Endothelial cell of umbilical vein (primary cell): ENCODE measurements around the gene NELL2. TPM values are rescaled to one million over a fixed set of nuclear protein-coding genes. Genes with fewer than 3 reads are reported as not detected.

Source experiments
- BruUV-seq: library from RNA; stranded (reverse); fragments of 400-500 nt; replicated peaks from 2 replicates; lab custom pipeline; 2021; lab: Mats Ljungman, UMichigan
- CTCF ChIA-PET: fragments of 300-600, 350-600 bp; sonication (Branson Sonifier 250); formaldehyde crosslinking; loops from one replicate; lab custom pipeline; 2021; ENCODE audit warnings: antibody characterized with exemption, inconsistent platforms; lab: Charles Lee
- POLR2A ChIA-PET: fragments of 300-600, 350-600 bp; sonication (Branson Sonifier 250); formaldehyde crosslinking; loops from one replicate; lab custom pipeline; 2021; ENCODE audit warnings: antibody characterized with exemption, inconsistent platforms; lab: Charles Lee
- DNase-seq: peaks from one replicate; pipeline ENCODE4 v3.0.0-alpha.2; 2011; ENCODE audit warnings: low read depth, low spot score
- FAIRE-seq: peaks from 2 replicates; lab custom pipeline; 2011; peaks lifted over from hg19 to GRCh38; lab: Jason Lieb, UNC
- H2AFZ ChIP-seq: 2 replicates; pipeline ENCODE4 v1.6.0; 2012; ENCODE audit warnings: low read depth, low read length, control low read depth, inconsistent platforms
- H3K27ac ChIP-seq: 2 replicates; pipeline ENCODE4 v1.5.1; 2011; ENCODE audit warnings: low read depth, mild to moderate bottlenecking, control low read depth, low read length, moderate library complexity; ENCODE audit not compliant: insufficient read depth
- H3K27me3 ChIP-seq, 2 experiments: 2 replicates each; pipeline versions ENCODE4 v1.6.0 to v1.6.1; 2011; ENCODE audit warnings: low read length in 2 of 2, mixed read lengths in 1 of 2; ENCODE audit not compliant: control insufficient read depth in 2 of 2, insufficient read depth in 2 of 2
- H3K36me3 ChIP-seq, 2 experiments: 2 replicates in 1 of 2; 3 replicates in 1 of 2; pipeline ENCODE4 v1.5.1; 2011; ENCODE audit warnings: low read length in 2 of 2, mild to moderate bottlenecking in 1 of 2, moderate library complexity in 1 of 2; ENCODE audit not compliant: control insufficient read depth in 2 of 2, insufficient read depth in 2 of 2; ENCODE audit errors: extremely low read depth in 1 of 2
- H3K4me1 ChIP-seq: 3 replicates; pipeline ENCODE4 v1.5.1; 2011; ENCODE audit warnings: mild to moderate bottlenecking, low read length; ENCODE audit not compliant: control insufficient read depth, insufficient read depth; ENCODE audit errors: extremely low read depth
- H3K4me2 ChIP-seq: 2 replicates; pipeline ENCODE4 v1.6.1; 2011; ENCODE audit warnings: low read length, control low read depth, mixed read lengths; ENCODE audit not compliant: insufficient read depth
- H3K4me3 ChIP-seq, 3 experiments: fragments of 200-600 bp in 1 of 3; sonication (generic), shearing (Covaris generic) in 1 of 3; replicated peaks in 1 of 3; 2 replicates each; pipeline ENCODE4 v1.5.1; 2011 to 2016; ENCODE audit warnings: control low read depth in 3 of 3, low read length in 3 of 3, mild to moderate bottlenecking in 2 of 3, inconsistent platforms in 1 of 3, low read depth in 1 of 3, moderate library complexity in 1 of 3; ENCODE audit not compliant: insufficient read depth in 1 of 3
- H3K79me2 ChIP-seq: 2 replicates; pipeline ENCODE4 v1.6.0; 2012; ENCODE audit warnings: low read length, inconsistent platforms; ENCODE audit not compliant: control insufficient read depth, insufficient read depth
- H3K9ac ChIP-seq: replicated peaks from 2 replicates; pipeline ENCODE3; 2011; ENCODE audit warnings: low read length, control low read depth; ENCODE audit not compliant: insufficient read depth; ENCODE audit errors: extremely low read depth
- H3K9me1 ChIP-seq: replicated peaks from 3 replicates; pipeline ENCODE4 v1.6.0; 2011; ENCODE audit warnings: mild to moderate bottlenecking, low read length; ENCODE audit not compliant: control insufficient read depth, insufficient read depth; ENCODE audit errors: extremely low read depth
- H3K9me3 ChIP-seq: replicated peaks from 2 replicates; pipeline ENCODE4 v1.5.1; 2012; ENCODE audit warnings: low read length, inconsistent platforms; ENCODE audit not compliant: control insufficient read depth, insufficient read depth
- H4K20me1 ChIP-seq: replicated peaks from 2 replicates; pipeline ENCODE3; 2011; ENCODE audit warnings: mild to moderate bottlenecking, low read length; ENCODE audit not compliant: control insufficient read depth, insufficient read depth; ENCODE audit errors: extremely low read depth
- GATA2 ChIP-seq: IDR thresholded peaks from 2 replicates; pipeline ENCODE4 v1.7.0; 2011; ENCODE audit warnings: low read depth, mild to moderate bottlenecking, moderate library complexity, mixed read lengths, low read length; ENCODE audit not compliant: insufficient read length, insufficient read depth
- JUN ChIP-seq: IDR thresholded peaks from 2 replicates; pipeline ENCODE4 v1.6.1; 2011; ENCODE audit warnings: borderline replicate concordance, low read depth; ENCODE audit not compliant: insufficient read length, insufficient read depth
- MAX ChIP-seq: IDR thresholded peaks from 2 replicates; pipeline ENCODE4 v1.6.1; 2011; ENCODE audit not compliant: insufficient read depth, insufficient read length
- POLR2AphosphoS5 ChIP-seq: IDR thresholded peaks from 2 replicates; pipeline ENCODE4 v1.6.1; 2012; ENCODE audit warnings: low read depth, mild to moderate bottlenecking, control low read depth, low read length, moderate library complexity; ENCODE audit not compliant: insufficient read depth
- dilution Hi-C: fragments of 300-500 bp; cut with MboI; formaldehyde crosslinking; loops from one replicate; pipeline ENCODE4 v1.15.0; 2019; ENCODE audit warnings: low sequenced_read_pairs; ENCODE audit not compliant: extremely low pct_ligation_motif_present
- intact Hi-C: fragments of 100-400 bp; cut with micrococcal nuclease; formaldehyde crosslinking; loops from one replicate; pipeline ENCODE4 v1.10.0; 2022
- polyA plus RNA-seq, 4 experiments: library from polyadenylated mRNA; depleted of rRNA in 3 of 4; stranded (reverse) in 3 of 4; unstranded in 1 of 4; fragments of >200 nt; gene quantifications; 2 replicates each; pipeline versions ENCODE4 v1.2.1 to v1.2.3, GENCODE V29; 2011 to 2012; ENCODE audit warnings: missing spikeins in 1 of 4
- total RNA-seq: library from RNA; stranded (reverse); gene quantifications from 2 replicates; pipeline ENCODE4 v1.2.3, GENCODE V29; 2021
- TF ChIP-seq, protein P1 (sequence below), 2 donors: IDR thresholded peaks; 1 replicate in 1 of 2; 2 replicates in 1 of 2; pipeline ENCODE4 v1.5.1; 2011; ENCODE audit warnings: low read length in 2 of 2, mild to moderate bottlenecking in 2 of 2, moderate library complexity in 2 of 2, control low read depth in 1 of 2, inconsistent platforms in 1 of 2, low read depth in 1 of 2; ENCODE audit not compliant: insufficient read depth in 1 of 2; ENCODE audit errors: extremely low read depth in 1 of 2

NELL2 gene
- total and polyA plus RNA-seq, 2 donors (not counting 3 experiments of a cell fraction or from before 2014, with no cell fraction given) = 0.11 to 0.49 TPM

- H3K4me2 ChIP-seq = no peak overlapping the region
- dilution Hi-C loops (no loop called here), intact Hi-C loops (no loop called here)
- no peaks in the 10 kb centered on the region for H3K79me2 ChIP-seq
- POLR2A ChIA-PET = no interaction called here
- DNase-seq = no peak
- FAIRE-seq = no peak
- no peaks in the 10 kb centered on the region for H3K36me3 ChIP-seq
- TF ChIP-seq JUN (no peak), MAX (no peak), GATA2 (no peak), POLR2AphosphoS5 (no peak)
- TF ChIP-seq, protein P1, sequence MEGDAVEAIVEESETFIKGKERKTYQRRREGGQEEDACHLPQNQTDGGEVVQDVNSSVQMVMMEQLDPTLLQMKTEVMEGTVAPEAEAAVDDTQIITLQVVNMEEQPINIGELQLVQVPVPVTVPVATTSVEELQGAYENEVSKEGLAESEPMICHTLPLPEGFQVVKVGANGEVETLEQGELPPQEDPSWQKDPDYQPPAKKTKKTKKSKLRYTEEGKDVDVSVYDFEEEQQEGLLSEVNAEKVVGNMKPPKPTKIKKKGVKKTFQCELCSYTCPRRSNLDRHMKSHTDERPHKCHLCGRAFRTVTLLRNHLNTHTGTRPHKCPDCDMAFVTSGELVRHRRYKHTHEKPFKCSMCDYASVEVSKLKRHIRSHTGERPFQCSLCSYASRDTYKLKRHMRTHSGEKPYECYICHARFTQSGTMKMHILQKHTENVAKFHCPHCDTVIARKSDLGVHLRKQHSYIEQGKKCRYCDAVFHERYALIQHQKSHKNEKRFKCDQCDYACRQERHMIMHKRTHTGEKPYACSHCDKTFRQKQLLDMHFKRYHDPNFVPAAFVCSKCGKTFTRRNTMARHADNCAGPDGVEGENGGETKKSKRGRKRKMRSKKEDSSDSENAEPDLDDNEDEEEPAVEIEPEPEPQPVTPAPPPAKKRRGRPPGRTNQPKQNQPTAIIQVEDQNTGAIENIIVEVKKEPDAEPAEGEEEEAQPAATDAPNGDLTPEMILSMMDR (IDR thresholded peaks at IDR 0.05; ENCODE audit: extremely low read depth in 1 of 2, insufficient read depth in 1 of 2, low read depth in 1 of 2, low read length in 2 of 2) = no peak
- H3K9ac ChIP-seq = no peak overlapping the region
- no peaks in the 10 kb centered on the region for H4K20me1 ChIP-seq
- no peak overlapping the region for H3K27ac ChIP-seq
- H3K9me1 ChIP-seq = no peaks in the 10 kb centered on the region
- CTCF ChIA-PET = interaction anchor here (0.8 kb wide), 1 partner anchor 12 kb away, joined by 3 read pairs; no protein-coding TSS in a partner anchor
- BruUV-seq = no TSS peak
- H3K27me3 ChIP-seq = no peaks in the 10 kb centered on the region
- no peak overlapping the region for H2AFZ ChIP-seq
- no peaks in the 10 kb centered on the region for H3K9me3 ChIP-seq
- H3K4me1 ChIP-seq = no peaks in the 10 kb centered on the region
- H3K4me3 ChIP-seq = no peak overlapping the region
These were observed 47.1 kb downstream of the NELL2 start for GRCh38 chr12:44829045-44829444.
